H1 (cell line): ENCODE data around the gene ROBO2. TPM values are rescaled to one million over a fixed set of nuclear protein-coding genes. Genes with fewer than 3 reads are reported as not detected.

Source experiments
- CTCF ChIA-PET: fragments of 300-600 bp; sonication (Branson Sonifier 250); formaldehyde crosslinking; loops from one replicate; lab custom pipeline; 2021; ENCODE audit not compliant: partially characterized antibody; lab: Charles Lee
- POLR2A ChIA-PET: fragments of 300-600 bp; sonication (Branson Sonifier 250); formaldehyde crosslinking; loops from one replicate; lab custom pipeline; 2021; ENCODE audit warnings: inconsistent platforms; ENCODE audit not compliant: partially characterized antibody; lab: Charles Lee
- DNase-seq, 2 experiments: peaks; one replicate each; pipeline versions ENCODE4 v3.0.0 to v3.0.0-alpha.2; 2010 to 2022; ENCODE audit warnings: low spot score in 2 of 2, low read depth in 1 of 2, mixed read lengths in 1 of 2
- FAIRE-seq: peaks from 2 replicates; lab custom pipeline; 2011; peaks lifted over from hg19 to GRCh38; lab: Jason Lieb, UNC
- H2AFZ ChIP-seq: 2 replicates; pipeline ENCODE4 v1.8.1; 2012; ENCODE audit warnings: low read length, inconsistent platforms
- H2AK5ac ChIP-seq: 2 replicates; pipeline ENCODE4 v1.6.1; 2013; ENCODE audit warnings: low read depth, low read length
- H2BK120ac ChIP-seq: replicated peaks from 2 replicates; pipeline ENCODE3; 2013; ENCODE audit warnings: low read depth, low read length, inconsistent platforms
- H2BK12ac ChIP-seq: 2 replicates; pipeline ENCODE4 v1.6.1; 2013; ENCODE audit warnings: low read depth, low read length
- H2BK15ac ChIP-seq: 2 replicates; pipeline ENCODE4 v1.6.1; 2013; ENCODE audit warnings: low read length
- H2BK20ac ChIP-seq: 2 replicates; pipeline ENCODE4 v1.6.1; 2013; ENCODE audit warnings: low read length
- H2BK5ac ChIP-seq: 2 replicates; pipeline ENCODE4 v1.6.1; 2013; ENCODE audit warnings: low read depth, low read length
- H3K14ac ChIP-seq: 2 replicates; pipeline ENCODE4 v1.6.1; 2013; ENCODE audit warnings: inconsistent platforms; ENCODE audit not compliant: insufficient read length
- H3K18ac ChIP-seq: 2 replicates; pipeline ENCODE4 v1.6.1; 2013; ENCODE audit warnings: low read length; ENCODE audit errors: extremely low read depth
- H3K23ac ChIP-seq: 2 replicates; pipeline ENCODE4 v1.6.1; 2013; ENCODE audit warnings: inconsistent platforms; ENCODE audit not compliant: insufficient read length
- H3K23me2 ChIP-seq: 2 replicates; pipeline ENCODE4 v1.6.1; 2013; ENCODE audit warnings: low read depth, low read length
- H3K27ac ChIP-seq: 2 replicates; pipeline ENCODE4 v1.6.1; 2011; ENCODE audit warnings: low read depth, low read length, inconsistent platforms
- H3K27me3 ChIP-seq, 4 experiments: replicated peaks in 1 of 4; 1 replicate in 1 of 4; 2 replicates in 3 of 4; pipeline versions ENCODE4 v1.6.1 to v1.8.1; 2011 to 2013; ENCODE audit warnings: low read length in 3 of 4, mild to moderate bottlenecking in 3 of 4, inconsistent platforms in 2 of 4, mixed read lengths in 2 of 4, moderate library complexity in 1 of 4; ENCODE audit not compliant: control insufficient read depth in 3 of 4, insufficient read depth in 3 of 4; ENCODE audit errors: extremely low read depth in 1 of 4
- H3K36me3 ChIP-seq, 4 experiments: 2 replicates each; pipeline versions ENCODE4 v1.6.1 to v1.8.1; 2011 to 2013; ENCODE audit warnings: mild to moderate bottlenecking in 4 of 4, low read length in 3 of 4, moderate library complexity in 2 of 4, control low read depth in 1 of 4, inconsistent platforms in 1 of 4; ENCODE audit not compliant: insufficient read depth in 4 of 4, control insufficient read depth in 2 of 4
- H3K4ac ChIP-seq: replicated peaks from 2 replicates; pipeline ENCODE3; 2013; ENCODE audit warnings: low read length, low read depth, mixed read lengths, inconsistent platforms; ENCODE audit not compliant: insufficient read length
- H3K4me1 ChIP-seq, 4 experiments: replicated peaks in 1 of 4; 1 replicate in 1 of 4; 2 replicates in 3 of 4; pipeline versions ENCODE4 v1.6.1 to v1.8.1; 2011 to 2013; ENCODE audit warnings: low read length in 3 of 4, inconsistent platforms in 2 of 4, mixed read lengths in 1 of 4; ENCODE audit not compliant: insufficient read depth in 4 of 4, control insufficient read depth in 3 of 4
- H3K4me2 ChIP-seq, 2 experiments: 2 replicates each; pipeline versions ENCODE4 v1.6.1 to v1.8.1; 2011 to 2013; ENCODE audit warnings: low read depth in 2 of 2, low read length in 2 of 2, control low read depth in 1 of 2, inconsistent platforms in 1 of 2, mild to moderate bottlenecking in 1 of 2; ENCODE audit not compliant: insufficient read depth in 1 of 2
- H3K4me3 ChIP-seq, 4 experiments: fragments of 200-600, 300-600 bp in 1 of 4; sonication (generic), shearing (Covaris generic), sonication (Bioruptor Twin) in 1 of 4; 2 replicates each; pipeline versions ENCODE4 v1.5.1 to v1.8.1; 2011 to 2016; ENCODE audit warnings: low read length in 4 of 4, low read depth in 3 of 4, control low read depth in 2 of 4, inconsistent platforms in 2 of 4, mild to moderate bottlenecking in 2 of 4, mixed read lengths in 1 of 4, moderate library complexity in 1 of 4; ENCODE audit not compliant: insufficient read depth in 2 of 4; ENCODE audit errors: extremely low read depth in 1 of 4
- H3K56ac ChIP-seq: replicated peaks from 2 replicates; pipeline ENCODE3; 2013; ENCODE audit warnings: low read depth, mild to moderate bottlenecking, mixed read lengths, low read length, inconsistent platforms; ENCODE audit not compliant: insufficient read length
- H3K79me1 ChIP-seq: 2 replicates; pipeline ENCODE4 v1.6.1; 2013; ENCODE audit warnings: low read depth, low read length, control low read depth
- H3K79me2 ChIP-seq, 2 experiments: 2 replicates each; pipeline versions ENCODE4 v1.6.1 to v1.8.1; 2012 to 2013; ENCODE audit warnings: low read length in 2 of 2, mild to moderate bottlenecking in 2 of 2, inconsistent platforms in 1 of 2; ENCODE audit not compliant: insufficient read depth in 2 of 2, control insufficient read depth in 1 of 2
- H3K9ac ChIP-seq, 4 experiments: replicated peaks in 1 of 4; 1 replicate in 1 of 4; 2 replicates in 3 of 4; pipeline versions ENCODE4 v1.6.1 to v1.8.1; 2011 to 2013; ENCODE audit warnings: low read depth in 3 of 4, low read length in 3 of 4, control low read depth in 2 of 4, mild to moderate bottlenecking in 2 of 4, moderate library complexity in 2 of 4, inconsistent platforms in 1 of 4; ENCODE audit errors: extremely low read depth in 1 of 4
- H3K9me3 ChIP-seq, 2 experiments: 2 replicates each; pipeline versions ENCODE4 v1.6.1 to v1.8.1; 2012 to 2013; ENCODE audit warnings: mild to moderate bottlenecking in 2 of 2, moderate library complexity in 2 of 2, control low read depth in 1 of 2, inconsistent platforms in 1 of 2, low read depth in 1 of 2, low read length in 1 of 2, mixed read lengths in 1 of 2; ENCODE audit not compliant: insufficient read depth in 2 of 2
- H4K20me1 ChIP-seq, 2 experiments: replicated peaks in 1 of 2; 2 replicates each; pipeline versions ENCODE3 to v1.8.1; 2011 to 2013; ENCODE audit warnings: inconsistent platforms in 2 of 2, low read length in 2 of 2, mild to moderate bottlenecking in 1 of 2; ENCODE audit not compliant: insufficient read depth in 2 of 2, control insufficient read depth in 1 of 2
- H4K5ac ChIP-seq: 2 replicates; pipeline ENCODE4 v1.6.1; 2013; ENCODE audit warnings: low read length, low read depth, mixed read lengths, inconsistent platforms; ENCODE audit not compliant: insufficient read length
- H4K8ac ChIP-seq: 2 replicates; pipeline ENCODE4 v1.8.0; 2013; ENCODE audit warnings: mild to moderate bottlenecking, moderate library complexity, low read length, inconsistent platforms; ENCODE audit not compliant: insufficient read depth; ENCODE audit errors: extremely low read depth
- H4K91ac ChIP-seq: replicated peaks from 2 replicates; pipeline ENCODE3; 2013; ENCODE audit warnings: low read length, mixed read lengths, inconsistent platforms; ENCODE audit not compliant: insufficient read length
- CHD2 ChIP-seq: IDR thresholded peaks from 2 replicates; pipeline ENCODE4 v1.6.1; 2012; ENCODE audit warnings: low read length, improper control_type of control experiment
- FOSL1 ChIP-seq: IDR thresholded peaks from 2 replicates; pipeline ENCODE4 v1.6.1; 2011; ENCODE audit warnings: mild to moderate bottlenecking, low read depth, low read length, moderate library complexity; ENCODE audit not compliant: insufficient read depth
- HDAC6 ChIP-seq: IDR thresholded peaks from one replicate; pipeline ENCODE4 v1.7.1; 2012; ENCODE audit warnings: low read depth, mild to moderate bottlenecking, inconsistent platforms, low read length, moderate library complexity
- SP1 ChIP-seq: IDR thresholded peaks from 2 replicates; pipeline ENCODE4 v1.6.1; 2011; ENCODE audit warnings: low read depth, low read length
- WGBS, 2 experiments: shearing (Covaris generic) in 1 of 2; methylation state at CpG; one replicate each; pipeline versions ENCODE4 v1.1.6 to v1.1.7; 2013 to 2015; ENCODE audit warnings: low lambda C conversion rate in 2 of 2, mixed read lengths in 2 of 2, inconsistent platforms in 1 of 2, low coverage in 1 of 2, missing lambda C conversion rate in 1 of 2; ENCODE audit not compliant: insufficient replicate concordance in 2 of 2, insufficient coverage in 1 of 2, insufficient read length in 1 of 2; ENCODE audit errors: extremely low coverage in 1 of 2, missing lambda C conversion rate in 1 of 2; 5-methylcytosine and 5-hydroxymethylcytosine counted together
- polyA plus RNA-seq, 7 experiments: library from polyadenylated mRNA; depleted of rRNA in 3 of 7; stranded (reverse) in 5 of 7; unstranded in 2 of 7; fragments of >200 nt in 5 of 7; fragments of 200-250 nt in 2 of 7; gene quantifications; 1 replicate in 5 of 7; 2 replicates in 1 of 7; 4 replicates in 1 of 7; pipeline versions ENCODE4 v1.2.1 to v1.2.3, GENCODE V29; 2011 to 2013; ENCODE audit warnings: missing spikeins in 2 of 7, mixed read lengths in 2 of 7
- total RNA-seq: library from RNA; stranded (reverse); fragmentation: NEBNext Ultra II Directional; extraction: Animal tissue kit (Norgen Biotek cat#: 25700); gene quantifications from 2 replicates; pipeline ENCODE4 v1.2.1, GENCODE V29; 2021

The ROBO2 gene
- total and polyA plus RNA-seq, 2 of the 8 experiments (the other 6 are each of a cell fraction or from before 2014, with no cell fraction given): 1.5 to 2.9 TPM

DNA sequence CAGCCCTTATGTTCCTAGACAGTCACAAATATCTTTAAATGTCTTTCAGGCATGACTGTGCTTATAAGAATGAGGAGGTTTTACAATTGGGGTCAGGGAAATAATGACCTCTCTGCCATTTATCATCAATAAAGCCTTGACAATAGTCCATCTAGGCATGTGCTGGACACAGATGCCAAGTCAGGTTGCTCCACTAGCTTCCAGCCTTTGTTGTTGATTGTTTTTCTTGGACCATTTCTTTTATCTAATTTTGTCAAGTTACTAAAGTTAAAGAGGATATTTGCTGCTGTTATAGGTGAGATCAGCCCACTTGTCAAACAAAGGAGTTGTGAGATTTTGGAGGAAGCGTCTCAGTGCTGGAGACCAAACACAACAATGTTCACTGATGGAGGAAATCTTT, 628.0 kb downstream of the ROBO2 start:
- H2AK5ac ChIP-seq: no peak overlapping the region
- no peaks in the 10 kb centered on the region for H3K27me3 ChIP-seq
- no peak overlapping the region for H4K8ac ChIP-seq
- no peak overlapping the region for H3K14ac ChIP-seq
- H3K4me3 ChIP-seq: no peak overlapping the region
- H3K79me1 ChIP-seq: no peaks in the 10 kb centered on the region
- WGBS, 2 experiments: 12% methylated on average over 1 of the region's 1 CpG; no CpG with 5 or more reads in 1 of the 2 experiments
- H3K79me2 ChIP-seq: no peaks in the 10 kb centered on the region
- no peaks in the 10 kb centered on the region for H3K23me2 ChIP-seq
- H3K27ac ChIP-seq: no peak overlapping the region
- H2BK12ac ChIP-seq: no peak overlapping the region
- POLR2A ChIA-PET: no interaction called here
- H3K23ac ChIP-seq: no peak overlapping the region
- no peak overlapping the region for H4K91ac ChIP-seq
- DNase-seq (no peak), FAIRE-seq (no peak)
- peak overlapping the region; percentile 22; the same call in 1 of the 2 replicates for H2AFZ ChIP-seq
- CTCF ChIA-PET: no interaction called here
- no peak overlapping the region for H3K4me2 ChIP-seq
- no peaks in the 10 kb centered on the region for H3K4me1 ChIP-seq
- H3K36me3 ChIP-seq: no peaks in the 10 kb centered on the region; a peak in 1 of 8 replicates
- no peak overlapping the region for H2BK120ac ChIP-seq
- H3K56ac ChIP-seq: no peak overlapping the region
- H3K4ac ChIP-seq: no peak overlapping the region
- no peak overlapping the region for H3K18ac ChIP-seq
- H4K5ac ChIP-seq: no peak overlapping the region
- no peak overlapping the region for H2BK15ac ChIP-seq
- H4K20me1 ChIP-seq: no peaks in the 10 kb centered on the region
- no peak overlapping the region for H3K9ac ChIP-seq
- H2BK20ac ChIP-seq: no peak overlapping the region
- H3K9me3 ChIP-seq: peaks cover 0 to 7% of the 10 kb centered on the region in 2 experiments; a peak in 1 of 4 replicates
- H2BK5ac ChIP-seq: no peak overlapping the region
- TF ChIP-seq FOSL1: no peak
- no peak for TF ChIP-seq CHD2
- TF ChIP-seq HDAC6: no peak
- no peak for TF ChIP-seq SP1
